Mononuclear cell (primary cell): ENCODE measurements around the gene PANK2. TPM values are rescaled to one million over a fixed set of nuclear protein-coding genes. Genes with fewer than 3 reads are reported as not detected.
A peak's percentile ranks its signal among the peaks of the same experiment; 100 is the strongest.
"Not testable (repeated sequence)": the region's sequence is repeated elsewhere in the genome, so short reads cannot be mapped to it uniquely, and the experiment has no call there.

Experiments
- H3K27me3 ChIP-seq: 2 replicates; pipeline ENCODE4 v1.6.0; 2011; ENCODE audit warnings: low read length, control low read depth; ENCODE audit not compliant: insufficient read depth
- H3K4me1 ChIP-seq: 2 replicates; pipeline ENCODE4 v1.5.1; 2011; ENCODE audit warnings: mild to moderate bottlenecking, low read length, control low read depth; ENCODE audit not compliant: insufficient read depth
- H3K4me3 ChIP-seq: 2 replicates; pipeline ENCODE4 v1.5.1; 2011; ENCODE audit warnings: mild to moderate bottlenecking, low read length, moderate library complexity
- H3K9me3 ChIP-seq: 2 replicates; pipeline ENCODE4 v1.5.1; 2011; ENCODE audit warnings: low read depth, mild to moderate bottlenecking, control low read depth, low read length
- total RNA-seq: library from RNA; depleted of rRNA; stranded (reverse); fragments of >200 nt; gene quantifications from one replicate; pipeline ENCODE4 v1.2.3, GENCODE V29; 2012

The PANK2 gene
- 77.3 TPM for total RNA-seq

- Histone ChIP-seq H3K4me1 (peaks cover 45% of the 10 kb centered on the region), H3K27me3 (no peaks in the 10 kb centered on the region)
These were observed at the start of gene PANK2 for GRCh38 chr20:3888622-3889488. Gene PANK2, plus strand, starts transcription at chr20:3889387.

GRCh38 chr20:3840201-3840600 lies 49.0 kb upstream of the PANK2 start:
- not testable (repeated sequence) for H3K27me3 ChIP-seq, H3K9me3 ChIP-seq, H3K4me3 ChIP-seq
- peaks cover 12% of the 10 kb centered on the region for H3K4me1 ChIP-seq

More at GRCh38 chr20:3888622-3889488, at the start of gene PANK2:
- Histone ChIP-seq H3K4me3 (peak within 1 kb of the TSS; percentile 80), H3K9me3 (no peaks in the 10 kb centered on the region)

- Histone ChIP-seq H3K4me3 (no peak overlapping the region), H3K9me3 (no peaks in the 10 kb centered on the region), H3K4me1 (peaks cover 24% of the 10 kb centered on the region), H3K27me3 (no peaks in the 10 kb centered on the region)
These were observed 46.7 kb upstream of the PANK2 start for GRCh38 chr20:3842348-3842930.

GRCh38 chr20:3843490-3843889 lies 45.7 kb upstream of the PANK2 start:
- Histone ChIP-seq H3K4me1 (peaks cover 34% of the 10 kb centered on the region), H3K9me3 (no peaks in the 10 kb centered on the region), H3K4me3 (no peak overlapping the region), H3K27me3 (no peaks in the 10 kb centered on the region)

GRCh38 chr20:3843990-3844619 lies 45.1 kb upstream of the PANK2 start:
- peaks cover 33% of the 10 kb centered on the region for H3K4me1 ChIP-seq
- not testable (repeated sequence) for H3K27me3 ChIP-seq, H3K9me3 ChIP-seq, H3K4me3 ChIP-seq

- peak overlapping the region; percentile 86 for H3K4me3 ChIP-seq
- H3K4me1 ChIP-seq, result peaks cover 27% of the 10 kb centered on the region
- H3K27me3 ChIP-seq, result no peaks in the 10 kb centered on the region
- H3K9me3 ChIP-seq, result no peaks in the 10 kb centered on the region
These were observed 42.8 kb upstream of the PANK2 start for GRCh38 chr20:3846378-3846739.

GRCh38 chr20:3846740-3847428 lies 42.3 kb upstream of the PANK2 start, which contains the start of gene MAVS:
Gene MAVS, plus strand, starts transcription at chr20:3846834. Its CDS starts 7,791 bp downstream, at chr20:3854625.
- H3K4me3 ChIP-seq, result peak within 1 kb of the TSS; percentile 86

GRCh38 chr20:3847429-3847940 lies 41.7 kb upstream of the PANK2 start:
- H3K9me3 ChIP-seq, result no peaks in the 10 kb centered on the region
- peak overlapping the region; percentile 86 for H3K4me3 ChIP-seq
- peaks cover 27% of the 10 kb centered on the region for H3K4me1 ChIP-seq
- H3K27me3 ChIP-seq, result no peaks in the 10 kb centered on the region

More at GRCh38 chr20:3846740-3847428, 42.3 kb upstream of the PANK2 start, which contains the start of gene MAVS:
- H3K4me1 ChIP-seq, result peaks cover 27% of the 10 kb centered on the region
- H3K9me3 ChIP-seq, result no peaks in the 10 kb centered on the region
- H3K27me3 ChIP-seq, result no peaks in the 10 kb centered on the region

GRCh38 chr20:3848565-3848964 lies 40.6 kb upstream of the PANK2 start:
- Histone ChIP-seq H3K4me3 (no peak overlapping the region), H3K9me3 (no peaks in the 10 kb centered on the region), H3K4me1 (peaks cover 27% of the 10 kb centered on the region), H3K27me3 (no peaks in the 10 kb centered on the region)

- no peaks in the 10 kb centered on the region for H3K9me3 ChIP-seq
- peaks cover 10% of the 10 kb centered on the region for H3K4me1 ChIP-seq
- no peak overlapping the region for H3K4me3 ChIP-seq
- H3K27me3 ChIP-seq, result no peaks in the 10 kb centered on the region
These were observed 34.7 kb upstream of the PANK2 start for GRCh38 chr20:3854462-3854871.

- no peaks in the 10 kb centered on the region for H3K27me3 ChIP-seq
These were observed 31.8 kb upstream of the PANK2 start for GRCh38 chr20:3857405-3857804.

GRCh38 chr20:3858689-3859088 lies 30.5 kb upstream of the PANK2 start:
- Histone ChIP-seq H3K27me3 (no peaks in the 10 kb centered on the region), H3K4me3 (no peak overlapping the region), H3K4me1 (peaks cover 10% of the 10 kb centered on the region), H3K9me3 (no peaks in the 10 kb centered on the region)

More at GRCh38 chr20:3857405-3857804, 31.8 kb upstream of the PANK2 start:
- Histone ChIP-seq H3K4me3 (no peak overlapping the region), H3K9me3 (no peaks in the 10 kb centered on the region), H3K4me1 (peaks cover 10% of the 10 kb centered on the region)

GRCh38 chr20:3861191-3861590 lies 28.0 kb upstream of the PANK2 start:
- no peaks in the 10 kb centered on the region for H3K9me3 ChIP-seq
- H3K27me3 ChIP-seq, result no peaks in the 10 kb centered on the region
- H3K4me1 ChIP-seq, result no peaks in the 10 kb centered on the region
- no peak overlapping the region for H3K4me3 ChIP-seq

GRCh38 chr20:3862333-3862732 lies 26.9 kb upstream of the PANK2 start:
- no peaks in the 10 kb centered on the region for H3K27me3 ChIP-seq
- no peaks in the 10 kb centered on the region for H3K4me1 ChIP-seq
- no peaks in the 10 kb centered on the region for H3K9me3 ChIP-seq
- no peak overlapping the region for H3K4me3 ChIP-seq
